Stimulated activated CD8-positive, alpha-beta memory T cell treated with anti-CD3 and anti-CD28 coated beads, Interleukin-4, amount 100 ng/mL, for 4 hours (primary cell): ENCODE data around the gene PPP3R1.
A peak's percentile ranks its signal among the peaks of the same experiment; 100 is the strongest.

Experiments used
- DNase-seq, 2 donors: peaks; one replicate each; pipeline ENCODE4 v3.0.0-alpha.2; 2020; ENCODE audit warnings: low read depth in 2 of 2, low spot score in 1 of 2

The PPP3R1 gene

DNA sequence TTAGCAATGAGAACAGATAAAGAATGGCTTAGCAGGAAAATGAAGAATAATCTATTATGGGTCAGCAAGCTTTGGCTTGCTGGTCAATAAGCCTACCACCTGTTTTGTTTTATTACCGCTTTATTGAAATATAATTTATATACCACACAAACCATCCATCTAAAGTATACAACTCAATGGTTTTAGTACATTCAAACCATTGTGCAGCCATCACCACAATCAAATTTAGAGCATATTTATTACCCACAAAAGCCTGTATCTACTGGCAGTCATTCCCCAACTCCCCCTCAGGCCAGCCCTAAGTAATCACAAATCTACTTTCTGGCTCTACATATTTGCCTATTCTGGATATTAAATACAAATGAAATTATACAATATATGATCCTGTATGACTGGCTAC is 17.2 kb downstream of the PPP3R1 start:
- DNase-seq, result no peak

DNA sequence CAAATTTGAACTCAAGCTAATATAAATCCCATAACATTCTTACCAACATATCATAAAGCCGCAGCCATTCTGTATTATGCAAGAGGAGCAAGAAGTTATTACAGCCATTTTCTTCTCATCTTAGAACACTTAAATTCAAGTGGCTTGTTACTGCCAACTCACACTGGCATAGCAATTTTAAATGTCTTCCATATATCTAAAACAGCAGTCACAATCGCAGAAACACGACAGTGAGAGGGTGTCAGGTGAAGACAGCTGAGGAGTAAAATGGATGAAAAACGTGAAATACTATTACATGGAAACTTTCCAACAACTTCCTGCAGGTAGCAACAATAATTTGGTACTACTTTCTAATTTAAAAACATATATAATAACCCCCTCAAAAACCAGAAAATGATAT is 17.9 kb downstream of the PPP3R1 start:
- no peak for DNase-seq

DNA sequence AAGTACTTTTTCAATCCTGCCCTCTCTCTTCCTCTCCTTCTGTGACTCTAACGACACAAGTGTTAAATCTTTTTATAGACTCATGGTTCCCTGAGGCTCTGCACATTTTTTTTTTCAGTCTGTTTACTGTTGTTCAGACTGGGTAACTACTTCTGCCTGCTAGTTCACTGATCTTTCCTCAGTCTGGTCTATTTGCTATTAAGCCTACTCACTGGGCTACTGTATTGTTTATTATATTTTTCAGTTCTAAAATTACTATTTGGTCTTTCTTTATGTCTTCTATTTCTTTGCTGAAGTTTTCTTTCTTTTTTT is 21.3 kb downstream of the PPP3R1 start:
- DNase-seq, result no peak

DNA sequence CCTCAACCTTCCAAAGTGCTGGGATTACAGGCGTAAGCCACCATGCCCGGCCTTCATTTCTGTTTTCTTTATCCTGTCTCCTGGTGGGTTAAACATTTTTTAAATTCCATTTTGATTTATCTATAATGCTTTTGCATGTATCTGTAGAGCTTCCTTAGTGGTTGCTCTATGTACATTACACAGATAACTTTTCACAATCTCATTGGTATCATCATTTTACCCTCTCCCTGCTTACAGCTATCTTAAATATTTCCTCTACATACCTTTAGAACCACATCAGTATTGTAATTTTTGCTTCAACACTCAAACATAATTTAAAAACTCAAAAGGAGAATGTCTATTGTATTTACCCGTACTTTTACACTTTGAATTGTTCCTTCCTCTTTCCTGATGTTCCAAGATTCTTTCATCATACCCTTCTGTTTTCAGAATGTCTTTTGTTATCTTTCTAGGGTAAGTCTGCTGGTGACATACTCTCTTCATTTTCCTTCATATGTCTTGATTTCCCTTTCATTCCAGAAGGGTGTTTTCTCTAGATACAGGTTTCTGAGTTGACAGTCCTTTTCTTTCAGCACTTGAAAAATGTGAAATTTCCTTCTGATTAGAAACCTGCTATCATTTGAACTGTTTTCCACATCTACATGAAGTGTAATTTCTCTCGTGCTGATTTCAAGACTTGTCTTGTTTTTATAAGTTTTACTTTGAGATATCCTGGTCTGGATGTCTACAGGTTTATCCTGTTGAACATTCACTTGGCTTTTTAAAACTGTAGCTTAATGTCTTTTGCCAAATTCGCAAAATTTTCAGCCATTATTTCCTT is 21.9 kb downstream of the PPP3R1 start:
- no peak for DNase-seq

DNA sequence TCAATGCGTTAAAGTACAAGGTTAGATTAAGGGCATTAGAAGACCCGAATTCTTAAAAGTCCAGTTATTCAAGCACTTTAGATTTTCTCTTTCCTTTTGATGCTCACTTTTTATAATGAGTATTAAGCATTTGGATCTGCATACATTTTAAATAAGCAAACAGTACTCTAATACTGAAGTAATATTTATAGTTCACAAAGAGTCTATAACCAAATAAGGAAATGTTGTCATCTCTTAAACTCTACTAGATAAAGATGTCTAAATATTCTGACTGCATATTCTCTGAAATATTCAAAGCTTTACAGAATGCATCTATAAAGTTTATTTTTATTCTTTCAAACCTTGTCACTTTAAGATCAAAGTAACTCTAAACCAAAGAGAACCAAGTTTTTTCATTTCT is 25.5 kb downstream of the PPP3R1 start:
- no peak for DNase-seq

DNA sequence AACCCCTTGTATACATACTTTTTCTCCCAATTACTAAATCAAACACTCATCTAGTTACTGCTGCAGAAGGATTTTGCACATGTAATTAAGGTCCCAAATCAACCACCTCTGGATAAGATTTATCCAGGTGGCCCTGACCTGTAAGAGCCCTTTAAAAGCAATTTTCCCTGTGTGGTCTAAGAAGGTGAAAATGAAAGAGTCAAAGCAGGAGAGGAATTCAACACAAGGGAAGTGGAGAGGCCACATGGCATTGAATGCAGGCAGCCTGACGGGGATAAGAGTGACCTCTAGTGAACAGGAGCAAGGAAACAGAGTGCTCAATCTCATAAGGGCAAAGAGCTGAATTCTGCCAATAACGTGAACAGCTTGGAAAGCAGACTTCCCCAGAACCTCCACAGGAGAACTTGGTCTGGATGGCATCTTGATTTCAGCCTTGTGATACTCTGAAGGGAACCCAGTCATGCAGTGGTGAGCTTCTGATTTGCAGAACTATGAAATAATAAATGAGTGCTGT is 27.2 kb downstream of the PPP3R1 start:
- DNase-seq, result no peak

DNA sequence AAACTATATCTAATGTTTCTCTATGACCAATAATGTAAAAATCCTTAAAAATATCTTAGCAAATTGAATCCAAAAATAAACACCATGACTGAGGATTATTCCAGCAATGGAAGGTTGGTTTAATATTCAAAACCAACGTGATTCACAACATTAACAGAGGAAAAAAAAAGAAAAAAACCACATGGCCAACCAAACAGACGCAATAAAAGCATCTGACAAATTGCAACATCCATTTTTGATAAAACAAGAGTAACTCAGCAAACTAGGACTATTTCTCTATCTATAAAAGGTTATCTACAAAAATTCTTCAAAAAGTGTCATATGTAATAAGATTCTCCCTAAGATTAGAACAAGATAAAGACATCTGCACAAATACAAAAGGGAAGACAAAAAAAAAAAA is 28.9 kb downstream of the PPP3R1 start:
- DNase-seq, result no peak

DNA sequence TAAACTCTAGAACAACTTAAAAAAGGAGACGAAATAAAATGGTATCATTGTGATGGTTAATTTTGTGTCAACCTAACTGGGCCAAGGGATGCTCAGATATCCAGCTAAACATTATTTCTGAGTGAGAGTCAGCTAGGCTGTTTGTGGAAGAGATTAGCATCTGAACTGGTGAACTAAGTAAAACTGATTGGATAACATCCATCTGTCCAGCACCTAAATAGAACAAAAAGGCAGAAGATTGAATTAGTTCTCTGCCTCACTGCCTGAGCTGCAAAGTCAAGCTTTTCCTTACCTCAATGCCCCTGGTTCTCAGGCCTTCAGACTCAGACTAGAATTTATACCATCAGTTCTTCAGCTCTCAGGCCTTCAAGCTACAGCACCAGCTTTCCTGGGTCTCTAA is 30.0 kb downstream of the PPP3R1 start:
- no peak for DNase-seq

DNA sequence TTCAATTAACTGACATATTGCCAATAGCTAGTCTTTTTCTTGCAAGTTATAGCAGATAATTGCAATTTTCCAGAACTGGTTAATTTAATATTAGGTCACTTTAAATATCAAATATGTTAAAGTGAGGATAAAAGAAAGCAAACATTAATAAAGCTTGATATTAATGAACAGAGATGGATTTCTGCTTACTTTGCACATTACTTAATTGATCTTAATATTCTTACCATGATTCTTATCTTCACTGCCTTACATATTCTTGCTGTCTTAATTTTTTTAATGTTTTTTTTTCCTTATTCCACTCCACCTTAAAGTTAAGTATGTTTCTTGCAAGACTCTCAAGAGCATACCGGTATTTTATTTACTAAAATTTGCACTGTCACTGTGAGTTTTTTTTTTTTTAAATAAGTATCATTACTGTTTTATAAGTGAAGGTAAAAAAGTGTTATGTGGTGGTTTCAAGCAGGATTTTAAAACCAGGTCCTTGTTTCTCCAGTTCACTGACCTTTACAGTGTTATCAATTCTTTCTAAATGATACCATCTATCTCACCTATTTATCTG is 33.9 kb downstream of the PPP3R1 start:
- DNase-seq, result no peak

DNA sequence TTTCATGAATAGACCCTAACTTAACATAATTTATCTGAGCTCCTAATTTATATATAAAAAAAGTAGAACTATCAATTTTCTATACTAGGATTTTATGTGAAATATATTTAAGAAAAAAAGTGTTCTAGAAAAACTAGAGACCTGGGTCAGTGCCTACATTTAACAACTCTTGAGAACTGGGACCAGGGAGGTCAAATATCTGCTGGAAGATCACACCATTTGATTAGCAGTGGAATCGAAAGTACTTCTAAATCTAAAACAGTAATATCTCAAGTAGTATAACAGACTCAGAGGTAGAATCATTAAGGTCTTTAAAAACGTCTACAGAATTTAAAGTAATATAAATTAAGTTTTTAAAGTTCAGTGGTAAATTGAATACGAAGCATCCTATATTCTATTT is 34.6 kb downstream of the PPP3R1 start:
- DNase-seq, result no peak

DNA sequence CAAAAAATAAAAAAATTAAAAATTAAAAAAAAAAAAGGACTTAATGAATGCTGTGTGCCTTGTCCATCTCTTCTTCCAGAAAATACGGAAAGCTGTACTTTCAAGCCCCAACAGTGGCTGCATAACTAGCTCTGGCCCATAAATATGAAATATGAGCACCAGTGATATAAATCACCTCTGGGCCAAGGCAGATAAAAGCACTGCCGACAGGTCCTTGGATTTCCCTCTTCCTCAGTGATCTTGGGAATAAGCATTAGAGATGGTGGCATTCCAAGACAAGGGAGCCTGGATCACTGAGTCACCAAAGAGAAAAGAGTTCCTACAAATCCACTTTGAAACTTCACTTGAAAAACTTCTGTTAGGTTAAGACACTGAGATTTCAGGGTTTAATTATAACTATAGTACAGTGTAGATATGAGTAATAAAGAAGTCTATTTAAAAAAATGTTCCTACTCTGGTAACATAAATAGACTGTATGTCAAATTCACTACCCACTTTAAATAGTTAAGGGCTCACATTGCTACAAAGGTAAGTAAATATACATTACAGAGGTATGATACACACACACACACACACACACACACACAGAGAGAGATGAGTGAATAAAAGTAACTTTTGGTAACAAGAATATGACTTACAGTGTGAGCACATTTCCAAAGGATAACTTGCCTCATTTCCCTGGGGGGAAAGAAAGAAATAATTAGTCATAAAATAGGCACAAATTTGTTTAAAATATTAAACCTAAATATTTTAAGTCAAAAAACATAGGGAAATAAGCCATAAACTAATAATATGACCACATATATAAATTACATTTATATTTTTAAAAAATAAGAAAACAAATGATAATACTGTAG is 35.6 kb downstream of the PPP3R1 start:
- DNase-seq, result no peak

DNA sequence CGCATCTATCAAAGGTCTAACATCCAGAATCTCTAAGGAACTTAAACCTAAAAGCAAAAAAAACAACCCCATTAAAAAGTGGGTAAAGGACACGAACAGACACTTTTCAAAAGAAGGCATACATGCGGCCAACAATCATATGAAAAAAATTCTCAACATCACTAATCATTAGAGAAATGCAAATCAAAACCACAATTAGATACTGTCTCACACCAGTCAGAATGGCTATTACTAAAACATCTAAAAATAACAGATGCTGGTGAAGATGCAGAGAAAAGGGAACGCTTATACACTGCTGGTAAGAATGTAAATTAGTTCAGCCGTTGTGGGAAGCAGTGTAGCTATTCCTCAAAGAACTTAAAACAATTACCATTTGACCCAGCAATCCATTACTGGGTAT is 38.0 kb downstream of the PPP3R1 start:
- DNase-seq, result no peak

DNA sequence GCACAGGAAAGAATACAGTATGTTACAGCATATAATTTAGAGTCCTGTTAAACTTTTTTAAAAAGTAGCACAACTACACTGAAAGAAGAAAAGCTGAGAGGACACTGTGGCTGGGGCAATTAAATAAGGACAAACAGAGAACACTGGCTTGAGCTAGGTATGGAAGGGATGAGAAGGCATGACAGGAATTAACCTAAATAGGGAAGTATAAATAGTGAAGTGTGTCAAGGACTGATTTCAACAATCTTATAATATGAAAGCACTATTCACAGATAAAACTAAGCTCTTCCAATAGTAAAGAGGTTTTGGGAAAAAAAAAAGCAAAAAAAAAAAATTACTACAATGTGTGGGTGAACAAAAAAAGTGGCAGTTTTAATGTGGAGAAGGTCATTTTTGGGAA is 45.5 kb downstream of the PPP3R1 start:
- no peak for DNase-seq

DNA sequence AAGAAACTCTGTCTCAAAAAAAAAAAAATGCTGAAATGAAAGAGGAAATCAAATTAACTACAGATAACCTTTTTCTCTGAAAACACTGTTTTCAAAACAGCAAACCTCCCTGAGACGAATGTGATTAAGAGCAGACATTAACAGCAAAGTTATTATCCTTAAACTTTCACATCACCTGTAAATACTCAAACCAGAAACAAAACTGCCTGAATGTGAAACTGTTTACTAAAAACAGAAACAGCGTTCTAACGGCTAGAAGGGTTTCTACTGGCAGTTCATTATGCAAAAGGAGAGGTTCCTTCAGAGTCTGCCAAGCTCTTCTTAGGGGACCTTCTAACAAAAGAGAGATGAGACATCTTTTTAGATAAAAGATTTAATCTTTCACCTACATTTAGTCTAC is 48.7 kb downstream of the PPP3R1 start:
- DNase-seq, result no peak

DNA sequence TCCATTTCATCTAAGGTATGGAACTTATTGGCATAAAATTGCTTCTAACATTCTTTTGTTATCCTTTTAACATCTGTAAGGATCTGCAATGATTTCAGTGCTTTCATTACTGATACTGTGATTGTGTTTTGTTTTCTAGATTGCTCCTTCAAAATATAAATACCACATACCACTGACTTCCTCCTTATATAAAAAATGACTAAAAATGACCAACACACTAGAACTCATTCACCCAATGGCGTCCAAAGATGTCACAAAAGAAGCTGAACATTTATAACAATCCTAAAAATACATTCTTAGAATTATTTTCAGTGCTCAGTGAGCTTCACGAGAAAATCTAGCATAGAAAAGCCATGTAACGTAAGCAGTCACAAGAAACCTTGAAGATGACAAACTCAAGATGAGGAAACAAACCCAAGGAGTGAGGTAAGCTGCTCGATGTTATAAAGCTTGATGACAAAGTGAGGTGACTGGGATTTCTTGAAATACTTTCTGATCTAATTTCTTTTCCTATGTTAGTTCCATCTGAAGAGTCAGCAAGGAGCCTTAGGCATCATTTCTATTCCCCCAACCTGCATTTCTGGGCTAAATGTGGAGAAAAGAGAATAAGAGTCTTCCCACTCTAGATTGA is 52.1 kb downstream of the PPP3R1 start:
- no peak for DNase-seq

DNA sequence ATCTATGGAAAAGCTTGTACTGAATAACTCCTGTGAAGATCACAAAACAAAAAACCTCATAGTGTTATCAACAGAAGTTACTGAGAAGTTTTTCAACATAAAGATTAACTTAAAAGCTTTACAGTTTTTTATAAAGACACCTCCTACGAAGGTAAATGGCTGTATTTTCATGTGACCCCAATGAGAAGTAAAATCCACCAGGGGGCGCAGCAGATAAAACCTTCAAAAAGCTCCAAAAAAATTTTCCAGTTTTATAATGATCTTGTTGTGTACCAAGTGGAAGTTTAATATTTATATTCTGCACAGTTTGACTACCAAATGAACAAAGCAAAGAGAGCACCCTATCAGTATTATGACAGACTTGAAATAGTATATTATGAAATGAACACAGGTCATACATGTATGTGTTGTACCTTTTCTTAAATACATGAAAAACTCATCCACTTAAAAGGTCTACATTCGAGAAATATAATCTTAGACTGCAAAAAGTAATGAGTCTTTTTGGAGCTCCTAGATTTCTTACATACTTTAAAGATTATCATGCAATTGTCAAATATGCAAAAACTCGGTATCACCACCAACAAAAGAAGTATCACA is 56.1 kb downstream of the PPP3R1 start:
- DNase-seq, result peak in 1 of 2 donors; percentile 14

DNA sequence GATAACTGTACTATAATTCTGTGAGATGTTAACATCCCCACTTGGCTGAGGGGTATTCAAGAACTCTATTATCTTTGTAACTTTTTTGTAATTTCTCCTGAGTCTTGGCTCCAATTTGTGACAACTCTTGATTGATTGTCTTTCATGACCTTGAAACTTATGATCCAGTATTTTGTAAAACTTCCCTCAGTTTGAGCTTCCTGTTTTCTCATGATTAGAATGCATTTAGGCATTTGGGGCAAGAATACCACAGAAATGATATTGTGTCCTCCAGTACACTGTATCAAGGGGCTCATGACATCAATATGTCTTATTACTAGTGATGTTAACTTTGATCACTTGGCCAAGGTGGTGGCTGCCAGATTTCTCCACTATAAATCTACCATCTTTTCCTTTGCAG is 57.2 kb downstream of the PPP3R1 start:
- DNase-seq, result no peak

DNA sequence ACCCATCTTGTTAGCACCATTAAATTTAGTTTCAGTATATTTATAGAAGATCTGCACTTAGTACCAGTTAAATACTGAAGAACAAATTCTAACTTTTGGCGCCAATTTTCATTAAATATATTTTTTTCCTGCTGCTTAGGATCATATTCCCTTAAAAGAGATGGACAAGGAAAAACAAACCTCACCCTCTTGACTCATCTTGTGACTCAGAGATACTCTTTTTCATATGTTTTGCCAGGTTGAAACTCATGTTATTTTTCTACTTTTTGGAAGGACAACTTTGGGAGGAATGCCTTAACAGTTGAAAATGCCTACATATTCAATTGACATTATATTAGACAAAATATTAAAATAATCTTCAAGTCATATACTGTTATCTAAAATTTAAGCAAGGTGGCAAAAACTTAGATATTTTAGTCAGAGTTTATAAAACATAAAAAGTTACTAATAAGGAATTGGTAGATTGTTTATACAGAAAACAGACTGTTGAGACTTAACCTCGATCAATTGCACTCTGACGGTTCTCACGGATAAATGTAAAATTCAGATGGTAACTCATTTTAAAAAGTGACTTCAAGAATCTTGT is 58.5 kb downstream of the PPP3R1 start:
- no peak for DNase-seq

DNA sequence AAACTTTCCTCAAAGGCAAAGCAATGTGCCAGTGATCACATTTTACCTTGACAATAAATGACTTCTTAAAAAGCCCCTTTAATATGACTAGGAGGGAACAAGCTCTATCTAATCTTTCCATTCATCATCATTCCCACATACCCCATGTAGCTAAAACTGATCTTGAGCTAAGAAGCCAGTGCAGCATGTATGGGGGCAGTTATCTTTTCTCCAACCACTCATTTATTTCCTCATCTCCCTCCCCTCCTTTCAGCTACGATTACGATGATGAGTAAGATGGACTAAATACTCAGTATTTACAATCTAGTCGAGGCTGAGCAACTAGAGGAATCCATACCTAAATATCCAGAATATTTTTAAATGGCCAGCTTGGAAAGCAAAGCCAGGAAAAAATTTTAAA is 59.2 kb downstream of the PPP3R1 start:
- no peak for DNase-seq

DNA sequence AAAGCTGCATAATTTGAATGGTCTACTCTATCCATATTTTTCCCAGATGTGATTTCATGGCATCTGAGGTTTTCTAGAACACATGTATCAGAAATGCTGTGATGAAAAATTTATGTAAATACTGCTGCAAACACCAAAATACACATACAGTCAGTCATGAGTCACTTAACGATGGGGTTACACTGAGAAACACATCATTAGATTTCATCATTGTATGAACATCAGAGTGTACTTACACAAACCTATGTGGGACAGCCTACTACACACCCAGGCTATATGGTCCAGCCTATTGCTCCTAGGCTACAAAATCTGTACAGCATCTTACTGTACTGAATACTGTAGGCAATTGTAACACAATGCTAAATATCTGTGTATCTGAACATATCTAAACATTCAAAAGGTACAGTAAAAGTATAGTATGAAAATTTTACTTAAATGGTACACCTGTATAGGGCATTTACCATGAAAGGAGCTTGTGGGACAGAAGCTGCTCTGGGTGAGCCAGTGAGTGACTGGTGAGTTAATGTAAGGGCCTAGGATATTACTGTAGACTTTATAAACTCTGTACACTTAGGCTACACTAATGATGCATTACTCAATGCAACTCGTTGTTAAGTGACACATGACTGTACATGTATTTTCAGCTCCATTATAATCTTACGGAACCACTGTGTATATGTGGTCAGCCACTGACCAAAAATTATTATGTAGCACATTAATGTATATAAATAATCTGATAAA is 61.2 kb downstream of the PPP3R1 start:
- DNase-seq, result no peak
